ENCODE results near the gene RPS23.

RPS23 gene

GRCh38 chr5:82319192-82319591, 41.0 kb upstream of the RPS23 start:
- H3K27ac ChIP-seq, result no peak overlapping the region
- POLR2A ChIA-PET (ENCODE audit: low non-redundant PET), result interaction anchor here (0.6 kb wide), 1 partner anchor 20 kb away, joined by 11 read pairs; no protein-coding TSS in a partner anchor
- no peak for TF ChIP-seq CTCF (conservative IDR thresholded peaks at IDR 0.05; ENCODE audit: low read depth)
- no peak for DNase-seq (ENCODE audit: low spot score)
- CTCF ChIA-PET, result no interaction called here

GRCh38 chr5:82314964-82315758, 37.0 kb upstream of the RPS23 start:
- ChIA-PET POLR2A (ENCODE audit: low non-redundant PET) (no interaction called here), CTCF (interaction anchor here (0.6 kb wide), 1 partner anchor 1374 kb away, joined by 4 read pairs; no protein-coding TSS in a partner anchor)
- H3K27ac ChIP-seq, result no peak overlapping the region
- TF ChIP-seq CTCF (conservative IDR thresholded peaks at IDR 0.05; ENCODE audit: low read depth), result no peak
- DNase-seq (ENCODE audit: low spot score), result no peak

- DNase-seq (ENCODE audit: low spot score), result no peak
- CTCF ChIA-PET, result interaction anchor here (0.6 to 0.9 kb wide), 10 partner anchors 17 to 1159 kb away, joined by 3 to 6 read pairs (median 3); no protein-coding TSS in a partner anchor
Observed at GRCh38 chr5:82313016-82313415, 34.9 kb upstream of the RPS23 start.

GRCh38 chr5:82312373-82312856, 34.3 kb upstream of the RPS23 start:
- DNase-seq (ENCODE audit: low spot score), result peak; percentile 69
- H3K27ac ChIP-seq, result no peak overlapping the region
- ChIA-PET CTCF (interaction anchor here (0.6 to 0.9 kb wide), 12 partner anchors 8 to 1160 kb away, joined by 3 to 6 read pairs (median 4); no protein-coding TSS in a partner anchor), POLR2A (ENCODE audit: low non-redundant PET) (no interaction called here)
- peak; percentile 96 for TF ChIP-seq CTCF (conservative IDR thresholded peaks at IDR 0.05; ENCODE audit: low read depth)

More at GRCh38 chr5:82313016-82313415, 34.9 kb upstream of the RPS23 start:
- POLR2A ChIA-PET (ENCODE audit: low non-redundant PET), result no interaction called here
- TF ChIP-seq CTCF (conservative IDR thresholded peaks at IDR 0.05; ENCODE audit: low read depth), result no peak
- H3K27ac ChIP-seq, result no peak overlapping the region

- no peak for TF ChIP-seq CTCF (conservative IDR thresholded peaks at IDR 0.05; ENCODE audit: low read depth)
- CTCF ChIA-PET, result interaction anchor here (0.6 kb wide), 1 partner anchor 335 kb away, joined by 3 read pairs; no protein-coding TSS in a partner anchor
- POLR2A ChIA-PET (ENCODE audit: low non-redundant PET), result no interaction called here
- no peak overlapping the region for H3K27ac ChIP-seq
- DNase-seq (ENCODE audit: low spot score), result no peak
Observed at GRCh38 chr5:82309091-82309531, 31.0 kb upstream of the RPS23 start.

GRCh38 chr5:82308416-82308815, 30.3 kb upstream of the RPS23 start:
- TF ChIP-seq CTCF (conservative IDR thresholded peaks at IDR 0.05; ENCODE audit: low read depth), result no peak
- ChIA-PET CTCF (interaction anchor here (0.5 kb wide), 1 partner anchor 15 kb away, joined by 3 read pairs; no protein-coding TSS in a partner anchor), POLR2A (ENCODE audit: low non-redundant PET) (no interaction called here)
- DNase-seq (ENCODE audit: low spot score), result no peak
- no peak overlapping the region for H3K27ac ChIP-seq
